AG04449 (cell line): Measurements from ENCODE around the gene PSMB4.

ENCODE experiments used
- CTCF ChIA-PET: fragments of 350-600 bp; formaldehyde crosslinking; extraction: SDS; loops from one replicate; lab custom pipeline; 2021; ENCODE audit warnings: antibody characterized with exemption; lab: Yijun Ruan, JAX
- POLR2A ChIA-PET: fragments of 400-600, 350-600 bp; formaldehyde crosslinking; extraction: SDS; loops from one replicate; lab custom pipeline; 2020; ENCODE audit warnings: antibody characterized with exemption, inconsistent platforms; lab: Yijun Ruan, JAX
- DNase-seq: peaks from one replicate; pipeline ENCODE4 v3.0.0-alpha.2; 2010; ENCODE audit warnings: low read depth, low spot score
- H3K4me3 ChIP-seq: 2 replicates; pipeline ENCODE4 v1.5.1; 2011; ENCODE audit warnings: low read depth, mild to moderate bottlenecking, control low read depth, low read length
- TF ChIP-seq, protein P1 (sequence below): IDR thresholded peaks from one replicate; pipeline ENCODE4 v1.5.1; 2011; ENCODE audit warnings: mild to moderate bottlenecking, moderate library complexity, low read length, control low read depth, inconsistent platforms; ENCODE audit not compliant: insufficient read depth; ENCODE audit errors: missing control alignments

PSMB4 gene

DNA sequence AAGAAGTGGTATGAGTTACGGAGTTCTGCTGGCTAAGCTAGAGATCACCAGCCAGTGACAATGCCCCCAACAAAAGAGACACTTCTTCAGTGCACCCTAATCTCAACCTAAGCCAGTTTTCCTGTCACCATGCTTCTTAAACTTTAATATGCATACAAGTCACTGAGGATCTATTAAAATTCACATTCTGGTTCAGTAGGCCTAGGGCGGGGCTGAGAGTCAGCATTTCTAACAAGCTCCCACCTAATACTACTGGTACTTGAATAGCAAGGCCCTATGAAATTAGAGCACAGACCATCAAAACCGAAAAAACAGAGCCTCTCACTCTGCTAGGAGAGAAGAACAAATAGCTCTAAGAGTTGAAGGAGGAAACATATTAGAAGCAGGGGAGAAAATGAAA, 7.9 kb downstream of the PSMB4 start:
- ChIA-PET POLR2A (no interaction called here), CTCF (interaction anchor here (0.7 to 2.9 kb wide), 4 partner anchors 11 to 110 kb away, joined by 3 to 7 read pairs (median 4); no protein-coding TSS in a partner anchor)
- no peak for DNase-seq
- TF ChIP-seq, protein P1, sequence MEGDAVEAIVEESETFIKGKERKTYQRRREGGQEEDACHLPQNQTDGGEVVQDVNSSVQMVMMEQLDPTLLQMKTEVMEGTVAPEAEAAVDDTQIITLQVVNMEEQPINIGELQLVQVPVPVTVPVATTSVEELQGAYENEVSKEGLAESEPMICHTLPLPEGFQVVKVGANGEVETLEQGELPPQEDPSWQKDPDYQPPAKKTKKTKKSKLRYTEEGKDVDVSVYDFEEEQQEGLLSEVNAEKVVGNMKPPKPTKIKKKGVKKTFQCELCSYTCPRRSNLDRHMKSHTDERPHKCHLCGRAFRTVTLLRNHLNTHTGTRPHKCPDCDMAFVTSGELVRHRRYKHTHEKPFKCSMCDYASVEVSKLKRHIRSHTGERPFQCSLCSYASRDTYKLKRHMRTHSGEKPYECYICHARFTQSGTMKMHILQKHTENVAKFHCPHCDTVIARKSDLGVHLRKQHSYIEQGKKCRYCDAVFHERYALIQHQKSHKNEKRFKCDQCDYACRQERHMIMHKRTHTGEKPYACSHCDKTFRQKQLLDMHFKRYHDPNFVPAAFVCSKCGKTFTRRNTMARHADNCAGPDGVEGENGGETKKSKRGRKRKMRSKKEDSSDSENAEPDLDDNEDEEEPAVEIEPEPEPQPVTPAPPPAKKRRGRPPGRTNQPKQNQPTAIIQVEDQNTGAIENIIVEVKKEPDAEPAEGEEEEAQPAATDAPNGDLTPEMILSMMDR, result no peak
- no peak overlapping the region for H3K4me3 ChIP-seq

- CTCF ChIA-PET, result no interaction called here
- POLR2A ChIA-PET, result no interaction called here
- no peak overlapping the region for H3K4me3 ChIP-seq
- DNase-seq, result no peak
- TF ChIP-seq, protein P1, result no peak
Measured at GRCh38 chr1:151408891-151409290, 9.5 kb downstream of the PSMB4 start.

DNA sequence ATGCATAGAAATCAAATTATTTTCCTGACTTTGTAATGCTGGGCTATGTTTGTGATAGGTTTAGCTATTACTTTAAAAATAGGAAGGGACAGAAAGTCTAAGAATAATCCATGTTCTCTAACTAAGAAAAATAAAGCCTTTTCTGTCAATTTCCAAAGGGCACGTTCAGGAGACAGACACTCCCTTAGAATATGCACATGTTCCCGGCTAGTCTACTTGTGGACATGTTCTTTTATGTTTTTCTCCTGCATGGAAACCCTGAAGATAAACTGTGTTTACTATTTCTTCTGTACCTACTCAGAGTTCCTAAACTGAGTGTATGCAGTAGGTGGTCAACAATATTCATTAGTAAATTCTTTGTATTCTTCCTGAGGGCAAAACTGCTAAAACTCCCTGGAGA, 12.5 kb downstream of the PSMB4 start:
- TF ChIP-seq, protein P1, result no peak
- POLR2A ChIA-PET, result no interaction called here
- no peak for DNase-seq
- CTCF ChIA-PET, result interaction anchor here (0.9 kb wide), 2 partner anchors 10 to 100 kb away, joined by 3 read pairs; partner anchors contain the start of gene CGN
- no peak overlapping the region for H3K4me3 ChIP-seq

DNA sequence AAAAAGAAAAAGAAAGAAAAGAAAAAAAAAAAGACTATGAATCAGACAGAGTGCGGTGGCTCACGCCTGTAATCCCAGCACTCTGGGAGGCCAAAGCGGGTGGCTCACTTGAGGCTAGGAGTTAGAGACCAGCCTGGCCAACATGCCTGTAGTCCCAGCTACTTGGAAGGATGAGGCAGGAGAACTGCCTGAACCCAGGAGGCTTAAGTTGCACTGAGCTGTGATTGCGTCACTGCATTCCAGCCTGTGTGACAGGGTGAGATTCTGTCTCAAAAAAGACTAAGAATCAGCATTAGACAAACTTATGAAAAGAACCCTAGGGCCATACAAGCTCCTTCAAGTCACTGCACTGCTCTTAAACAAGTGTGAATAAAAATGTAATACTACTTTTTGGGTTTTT, 16.9 kb downstream of the PSMB4 start:
- ChIA-PET POLR2A (interaction anchor here (0.8 kb wide), 1 partner anchor 125 kb away, joined by 3 read pairs; no protein-coding TSS in a partner anchor), CTCF (interaction anchor here (0.7 to 1.1 kb wide), 2 partner anchors 14 to 318 kb away, joined by 3 to 6 read pairs; no protein-coding TSS in a partner anchor)
- TF ChIP-seq, protein P1, result no peak
- H3K4me3 ChIP-seq, result no peak overlapping the region
- DNase-seq, result peak; percentile 65

GRCh38 chr1:151418081-151418480, 18.7 kb downstream of the PSMB4 start:
- ChIA-PET CTCF (interaction anchor here (0.9 to 2.3 kb wide), 4 partner anchors 11 to 117 kb away, joined by 3 to 7 read pairs (median 4); no protein-coding TSS in a partner anchor), POLR2A (interaction anchor here (0.5 kb wide), 1 partner anchor 8 kb away, joined by 4 read pairs; no protein-coding TSS in a partner anchor)
- H3K4me3 ChIP-seq, result no peak overlapping the region
- TF ChIP-seq, protein P1, result no peak
- no peak for DNase-seq

DNA sequence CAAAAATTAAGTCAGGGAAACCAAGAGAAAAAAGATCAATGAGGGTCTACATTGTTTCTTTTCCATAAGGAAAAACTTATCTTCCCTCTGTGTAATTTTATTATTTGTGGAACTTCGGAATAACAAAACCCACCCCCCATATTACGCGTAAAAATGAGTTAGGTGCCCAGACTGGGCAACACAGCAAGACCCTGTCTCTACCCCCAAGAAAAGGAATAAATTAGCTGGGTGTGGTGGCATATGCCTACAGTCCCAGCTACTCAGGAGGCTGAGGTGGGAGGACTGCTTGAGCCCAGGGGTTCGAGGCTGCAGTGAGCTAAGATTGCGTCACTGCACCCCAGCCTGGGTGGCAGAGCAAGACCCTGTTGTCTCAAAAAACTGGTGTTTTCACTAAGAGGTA, 20.4 kb downstream of the PSMB4 start:
- no peak overlapping the region for H3K4me3 ChIP-seq
- POLR2A ChIA-PET, result no interaction called here
- CTCF ChIA-PET, result no interaction called here
- no peak for DNase-seq
- TF ChIP-seq, protein P1, result no peak
